Dedifferentiated amniotic fluid mesenchymal stem cell (primary cell): ENCODE data around the gene CCDC27.
A peak's percentile ranks its signal among the peaks of the same experiment; 100 is the strongest.

Source experiments
- DNase-seq: peaks from one replicate; pipeline ENCODE4 v3.0.0-alpha.2; 2016; ENCODE audit errors: extremely low spot score

The CCDC27 gene

DNA sequence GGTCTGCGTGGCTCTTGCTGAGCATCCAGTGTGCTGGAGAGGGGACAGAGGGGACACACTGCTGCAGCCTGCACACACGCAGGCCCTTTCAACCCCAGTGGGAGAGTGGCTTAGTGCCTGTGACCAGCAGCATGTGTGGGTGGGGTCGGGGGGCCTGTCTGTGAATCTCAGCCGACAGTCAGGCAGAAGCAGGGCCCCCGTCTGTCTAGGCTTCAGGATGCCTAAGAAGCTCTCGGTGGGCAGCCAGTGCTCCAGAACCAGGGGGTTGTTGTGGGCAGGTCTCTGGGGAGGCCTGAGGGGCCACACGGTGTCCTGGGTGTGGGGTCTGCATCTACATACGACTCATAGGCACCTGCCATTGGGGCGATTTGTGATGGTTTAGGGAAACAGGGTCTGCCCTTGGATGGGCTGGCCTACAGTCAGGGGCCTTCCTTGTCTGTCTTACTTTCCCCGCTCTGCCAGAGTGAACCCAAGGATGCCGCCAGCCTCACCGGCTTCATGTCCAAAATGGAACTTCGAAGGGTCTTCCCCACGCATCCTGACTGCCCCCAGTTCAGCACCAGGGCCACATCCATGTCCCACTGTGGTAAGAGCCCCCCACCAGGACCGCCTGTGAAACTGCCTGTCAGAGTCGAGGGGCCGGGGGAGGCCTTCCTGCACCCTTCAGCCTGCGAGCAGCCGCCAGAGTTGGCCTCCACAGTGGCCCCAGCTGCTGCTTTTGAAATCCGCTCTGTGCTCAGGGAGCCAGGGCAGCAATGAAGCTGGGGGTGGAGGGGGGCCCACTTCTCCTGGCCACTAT, 1.6 kb downstream of the CCDC27 start:
- DNase-seq = no peak

DNA sequence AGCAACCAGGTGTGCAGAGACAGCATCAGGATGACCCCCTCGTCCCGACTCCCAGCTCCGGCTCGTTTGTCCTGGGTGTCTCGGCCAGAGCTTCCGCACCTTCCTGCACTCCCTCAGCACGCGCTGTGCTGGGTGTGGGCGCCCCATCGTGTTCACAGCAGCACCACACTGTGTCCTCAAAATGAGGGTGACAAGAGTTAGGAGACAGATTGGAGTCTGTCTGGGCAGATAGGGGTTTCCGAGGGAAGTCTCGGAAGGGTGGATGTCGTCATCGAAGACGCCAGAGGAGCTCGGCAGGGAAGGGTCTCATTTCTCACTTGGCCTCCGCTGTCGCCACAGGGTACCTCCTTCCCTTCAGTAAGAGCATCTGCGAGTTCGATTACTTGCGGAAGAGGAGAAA, 4.1 kb downstream of the CCDC27 start:
- DNase-seq = no peak

DNA sequence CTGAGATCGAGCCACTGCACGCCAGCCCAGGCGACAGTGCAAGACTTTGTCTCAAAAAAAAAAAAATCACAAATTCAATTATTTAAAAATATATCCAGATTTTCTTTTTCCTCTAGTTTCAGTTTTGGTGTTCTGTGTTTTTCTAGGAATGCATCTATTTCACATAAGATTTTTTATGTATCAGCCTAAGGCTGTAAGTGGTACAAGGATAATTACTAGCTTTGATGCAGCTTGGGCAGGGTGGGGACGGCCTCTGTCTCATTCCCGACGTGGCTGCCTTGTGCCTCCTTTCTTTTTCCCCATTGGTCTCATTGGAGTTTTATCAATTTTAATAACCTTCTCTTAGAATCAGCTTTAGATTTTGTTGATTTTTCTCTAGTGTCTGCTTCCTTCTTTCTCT, 6.9 kb downstream of the CCDC27 start:
- no peak for DNase-seq

DNA sequence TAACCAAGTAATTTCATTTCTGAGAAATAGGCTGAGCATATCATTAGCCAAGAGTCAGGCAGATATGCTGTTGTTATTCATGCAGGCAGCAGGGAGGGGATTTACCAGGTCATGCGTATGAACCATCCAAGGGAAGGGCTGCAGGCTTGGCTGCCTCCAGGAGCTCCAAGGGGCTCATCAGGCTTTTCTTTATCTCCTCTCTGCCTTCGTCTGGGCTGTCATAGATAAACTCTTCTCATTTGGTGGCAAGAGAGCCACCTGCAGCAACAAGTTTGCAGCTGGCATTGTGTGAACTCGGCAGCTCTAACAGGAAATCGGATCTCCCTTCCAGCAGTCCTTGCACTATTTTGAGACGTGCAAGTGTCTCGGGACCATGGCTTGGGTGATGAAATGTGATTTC, 7.5 kb downstream of the CCDC27 start:
- DNase-seq = no peak

DNA sequence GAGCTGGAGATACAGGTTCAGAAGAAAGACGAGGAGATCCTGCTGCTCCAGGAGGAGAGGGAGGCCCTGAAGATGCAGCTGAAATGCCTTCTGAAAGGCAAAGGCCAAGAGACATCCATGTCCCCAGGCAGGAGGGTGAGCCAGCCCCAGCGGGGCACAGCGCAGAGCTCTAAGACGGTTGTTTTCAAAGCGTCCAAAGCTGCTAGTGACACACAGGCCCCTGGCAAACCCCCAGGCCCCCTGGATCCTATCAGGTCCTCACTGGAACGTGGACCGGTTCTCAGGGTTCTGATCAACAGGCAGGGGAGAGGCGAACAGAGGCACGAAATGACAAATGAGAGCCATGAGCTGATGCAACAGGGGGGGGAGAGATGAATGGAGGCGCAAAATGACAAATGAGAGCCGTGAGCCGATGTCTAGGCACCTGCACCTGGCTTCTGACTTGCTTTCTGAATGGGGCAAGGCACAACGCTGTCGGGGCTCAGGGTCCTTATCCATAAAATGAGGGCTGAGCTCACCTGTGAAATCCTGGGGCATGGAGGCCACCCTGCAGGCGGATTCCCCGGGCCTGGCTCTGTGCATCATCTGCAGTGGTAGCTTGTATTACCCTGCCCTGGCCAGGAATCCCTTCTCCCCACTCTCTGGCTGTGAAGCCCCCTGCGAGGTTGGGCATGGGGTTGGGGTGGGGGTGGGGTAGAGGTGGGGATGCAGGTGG, 9.2 kb downstream of the CCDC27 start:
- DNase-seq = no peak

DNA sequence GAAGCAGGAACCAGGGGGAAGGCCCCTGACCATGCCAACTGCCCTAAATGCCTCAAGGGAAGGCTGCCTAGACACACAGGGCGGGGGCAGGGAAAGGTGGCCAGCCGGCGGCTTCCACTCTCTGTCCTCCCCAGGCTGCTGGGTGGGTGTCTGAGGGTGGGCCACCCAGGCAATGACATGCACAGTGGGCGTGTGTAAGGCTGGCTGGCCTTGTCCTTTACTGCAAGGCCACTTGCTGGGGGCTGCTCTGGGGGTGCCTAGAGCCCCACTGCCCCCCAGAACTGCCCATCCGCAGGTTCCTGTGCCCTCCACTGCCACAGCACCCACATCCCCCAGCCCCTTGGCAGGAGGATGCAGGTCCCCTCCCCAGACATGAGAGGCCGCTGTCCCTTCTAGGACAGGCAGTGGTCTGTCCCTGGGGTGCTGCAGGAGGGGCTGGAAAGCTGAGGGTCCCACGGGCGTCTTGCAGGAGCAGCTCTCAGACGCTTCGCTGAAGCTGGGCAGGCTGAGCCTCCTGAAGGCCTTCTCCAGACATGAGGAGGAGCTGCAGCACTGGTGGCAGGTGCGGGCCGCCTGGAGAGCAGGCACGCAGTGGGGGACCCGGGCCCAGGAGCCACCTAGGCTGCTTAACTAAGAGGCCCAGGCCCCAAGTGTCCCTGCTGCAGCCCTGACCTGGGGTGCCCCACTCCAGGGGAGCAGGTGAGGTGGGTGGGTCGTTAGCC, 10.1 kb downstream of the CCDC27 start:
- no peak for DNase-seq

DNA sequence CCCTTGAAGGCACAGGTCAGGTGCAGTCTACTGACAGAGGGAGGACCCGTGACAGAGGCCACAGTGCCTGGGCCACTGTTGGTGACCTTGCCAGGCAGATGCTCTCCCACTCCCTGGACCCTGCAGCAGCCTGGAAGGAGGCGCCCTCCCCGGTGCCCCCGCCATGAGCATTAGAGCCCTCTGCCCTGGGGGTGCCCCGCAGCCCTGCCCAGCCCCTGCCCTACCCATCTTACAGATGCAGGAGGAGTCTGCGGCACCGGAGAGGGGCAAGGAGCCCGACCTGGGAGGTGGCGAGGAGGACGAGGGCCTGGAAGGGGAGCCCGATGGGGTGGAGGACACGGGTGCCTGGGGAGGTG, 10.6 kb downstream of the CCDC27 start:
- no peak for DNase-seq

DNA sequence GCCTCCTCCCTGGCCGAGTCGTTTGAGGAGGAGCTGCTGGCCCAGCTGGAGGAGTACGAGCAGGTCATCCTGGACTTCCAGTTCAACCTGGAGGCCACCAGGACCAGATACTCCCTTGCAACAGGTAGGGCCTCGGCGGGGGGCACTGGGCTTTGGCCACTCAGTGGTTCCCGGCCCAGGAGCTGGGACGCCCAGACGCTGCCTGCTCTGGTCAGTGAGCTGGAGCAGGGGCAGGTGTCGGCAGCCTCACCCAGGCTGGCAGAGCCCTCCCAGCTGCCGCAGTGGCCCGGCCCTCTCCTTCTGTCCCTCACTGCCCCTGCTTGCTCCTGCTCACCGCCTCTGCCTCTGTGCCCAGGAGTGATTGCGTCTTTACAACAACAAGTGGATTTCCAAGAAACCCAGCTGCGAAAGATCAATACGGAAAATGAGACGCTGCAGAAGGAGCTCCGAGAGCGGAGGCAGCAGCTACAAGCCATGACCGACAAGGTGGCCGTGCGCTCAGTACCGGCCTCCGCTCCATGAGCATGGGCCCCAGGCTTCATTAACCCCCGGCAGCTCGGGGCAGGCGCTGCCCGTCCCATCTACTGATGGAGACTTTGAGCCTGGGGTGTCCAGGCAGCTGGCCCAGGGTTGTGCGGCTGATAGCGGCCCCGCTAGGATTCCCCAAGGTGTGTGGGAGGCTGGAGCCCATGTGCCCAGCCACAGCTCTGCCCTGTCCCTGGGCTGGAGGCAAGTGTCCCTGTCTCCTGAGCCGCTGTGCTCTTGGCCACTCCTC, 11.3 kb downstream of the CCDC27 start:
- no peak for DNase-seq

DNA sequence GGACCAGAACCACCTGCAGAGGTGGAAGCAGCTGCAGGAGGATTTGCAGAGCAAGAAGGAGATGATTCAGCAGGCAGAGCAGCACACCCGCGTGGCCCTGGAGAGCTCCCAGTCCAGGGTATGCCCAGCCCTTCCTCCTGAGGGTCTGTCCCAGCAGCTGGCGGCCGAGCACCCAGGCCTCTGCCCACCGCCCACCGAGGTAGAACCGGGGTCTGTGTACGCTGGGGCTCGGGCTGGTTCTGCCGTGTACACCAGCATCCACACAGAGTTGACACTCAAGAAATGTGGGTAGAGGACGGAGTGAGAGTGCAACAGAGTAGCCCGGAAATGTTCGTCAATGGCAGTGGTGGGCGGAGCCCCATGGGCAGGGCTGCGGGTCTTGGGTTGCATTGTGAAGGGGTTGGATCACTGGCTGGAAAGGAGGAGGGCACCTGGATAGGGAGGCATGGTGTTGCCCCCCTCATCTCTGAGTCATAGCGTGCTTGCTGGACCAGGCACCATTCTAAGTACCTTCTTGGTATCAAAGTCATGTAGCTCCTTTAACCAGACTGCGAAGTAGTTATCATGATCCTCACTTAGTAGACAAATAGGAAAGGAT, 15.2 kb downstream of the CCDC27 start:
- DNase-seq = no peak

DNA sequence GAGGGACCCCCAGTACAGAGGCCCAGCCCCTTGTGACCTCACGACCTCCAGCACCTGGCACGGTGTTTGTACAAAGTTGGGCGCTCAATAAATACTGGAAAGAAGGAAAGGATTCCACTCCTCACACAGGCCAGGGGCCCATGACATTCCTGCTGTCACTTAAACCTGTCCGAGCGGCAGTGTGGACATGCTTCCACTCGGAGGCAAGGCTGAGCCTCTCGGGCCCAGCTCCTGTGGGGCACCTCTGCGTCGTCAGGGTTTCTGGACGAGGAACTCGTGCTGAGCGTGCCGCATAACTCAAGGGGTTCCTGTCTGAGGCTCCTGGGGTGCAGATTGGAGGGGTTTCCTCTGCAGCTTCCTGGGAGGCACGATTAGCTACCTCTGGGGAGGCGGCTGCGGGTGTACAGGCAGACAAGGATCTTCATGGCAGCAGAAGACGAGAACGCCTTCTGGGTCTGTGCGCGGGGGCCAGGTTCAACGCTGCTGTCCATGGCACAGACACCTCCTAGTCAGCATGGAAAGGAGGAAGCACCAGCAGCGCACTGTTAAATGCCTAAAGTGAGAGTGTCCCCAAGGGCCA, 16.7 kb downstream of the CCDC27 start:
- no peak for DNase-seq

DNA sequence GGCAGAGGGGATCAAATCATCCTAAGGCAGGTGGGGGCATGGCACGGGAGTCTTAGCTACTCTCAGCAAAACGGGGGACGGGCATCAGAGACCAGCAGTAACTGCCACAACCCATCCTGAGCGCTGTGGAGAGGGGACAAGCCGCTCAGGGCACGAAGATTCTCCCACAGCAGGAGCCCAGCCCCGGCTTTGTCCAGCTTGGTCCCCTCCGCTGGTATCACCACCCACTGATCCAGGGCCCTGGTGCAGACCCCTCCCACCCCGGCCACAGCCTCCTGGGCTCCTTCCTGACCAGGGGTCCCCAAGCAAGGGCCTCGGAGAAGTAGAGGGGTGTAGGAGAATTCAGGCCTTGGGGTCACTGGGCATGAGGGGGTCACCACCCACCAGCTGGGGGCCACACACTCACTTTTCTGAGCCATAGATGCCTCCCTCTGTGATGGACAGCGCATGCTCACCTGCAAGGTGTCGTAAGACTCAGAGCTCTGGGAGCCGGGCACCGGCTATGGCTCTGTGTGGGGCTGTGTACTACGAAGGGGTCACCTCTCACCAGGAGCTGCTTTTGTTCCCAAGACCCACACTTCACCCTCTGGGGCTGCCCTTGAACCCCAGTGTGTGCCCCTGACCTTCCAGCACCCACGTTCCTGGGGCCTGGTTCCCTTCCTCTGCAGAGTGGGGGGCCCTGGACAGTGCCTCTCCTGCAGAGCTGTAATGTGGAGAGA, 18.0 kb downstream of the CCDC27 start:
- no peak for DNase-seq

DNA sequence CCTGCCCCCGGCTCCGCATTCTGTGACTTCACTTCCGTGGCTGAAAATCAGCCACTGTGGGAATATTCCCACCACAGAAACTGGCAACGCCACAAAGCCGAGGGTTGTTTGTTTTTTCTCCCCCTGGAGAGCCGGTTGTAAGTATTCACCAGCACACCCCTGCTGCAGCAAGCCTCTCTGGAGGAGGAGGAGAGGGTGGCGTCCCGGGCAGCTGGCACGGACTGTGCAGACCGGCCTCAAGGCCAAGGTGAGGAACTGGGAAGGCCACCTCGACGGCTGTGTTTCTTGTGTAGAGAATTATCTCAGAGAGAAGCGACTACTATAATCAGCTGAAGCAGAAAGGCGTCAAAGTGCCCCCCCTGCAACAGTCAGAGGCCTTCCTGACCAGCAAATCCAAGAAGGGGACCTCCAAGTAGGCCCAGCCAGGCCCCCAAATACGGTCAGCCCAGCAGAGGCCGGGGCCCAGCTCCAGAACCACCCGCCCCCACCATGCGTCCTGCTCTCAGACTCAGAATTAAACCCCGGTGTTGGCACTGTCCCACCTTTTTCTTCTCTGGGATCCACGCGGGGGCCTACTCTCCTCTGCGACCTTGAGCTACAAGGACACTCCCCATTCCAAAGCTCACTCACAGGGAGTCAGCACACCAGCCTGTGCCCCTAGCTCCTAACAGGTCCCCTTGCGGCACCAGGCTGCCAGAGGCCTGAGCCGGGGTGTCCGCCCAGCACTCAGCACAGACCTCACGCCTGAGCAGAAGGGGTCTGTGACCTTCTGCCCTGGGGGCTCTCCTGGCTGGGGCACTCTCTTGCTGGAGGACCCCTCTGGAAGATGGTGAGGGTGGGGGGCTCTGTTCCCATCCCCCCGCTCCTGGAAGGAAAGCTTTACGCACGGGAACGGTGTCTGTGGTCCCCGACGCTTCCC, 19.1 kb downstream of the CCDC27 start:
- DNase-seq = no peak

DNA sequence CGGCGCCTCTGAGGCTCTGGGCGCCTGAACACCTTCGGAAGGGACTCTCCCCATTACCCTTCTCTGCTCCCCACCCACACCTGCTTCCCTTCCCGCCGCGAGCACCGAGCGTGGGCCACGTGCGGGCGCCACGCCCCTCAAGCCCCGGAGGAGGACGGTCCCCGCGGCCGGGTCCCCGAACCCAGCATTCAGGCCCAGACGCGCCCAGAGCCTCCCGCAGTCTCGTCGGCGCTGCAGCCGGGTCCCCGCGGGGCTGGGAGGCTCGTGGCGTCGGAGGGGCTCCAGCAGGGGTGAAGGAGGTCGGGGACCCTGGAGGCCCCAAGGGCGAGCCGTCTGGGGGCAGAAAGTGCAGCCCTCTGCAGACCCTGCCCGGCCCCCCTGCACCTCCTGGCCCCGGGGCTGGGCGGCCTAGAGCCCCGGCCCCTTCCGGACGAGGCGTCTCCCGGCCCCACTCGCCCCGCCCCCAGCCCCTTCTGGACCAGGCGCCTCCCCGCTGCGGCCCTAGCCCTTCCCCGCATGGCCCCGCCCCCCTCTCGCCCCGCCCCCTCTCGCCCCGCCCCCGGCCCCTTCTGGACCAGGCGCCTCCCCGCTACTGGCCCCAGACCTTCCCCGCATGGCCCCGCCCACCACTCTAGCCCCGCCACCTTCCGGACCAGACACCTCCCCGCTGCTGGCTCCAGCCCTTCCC, 19.9 kb downstream of the CCDC27 start:
- peak; percentile 14 for DNase-seq

DNA sequence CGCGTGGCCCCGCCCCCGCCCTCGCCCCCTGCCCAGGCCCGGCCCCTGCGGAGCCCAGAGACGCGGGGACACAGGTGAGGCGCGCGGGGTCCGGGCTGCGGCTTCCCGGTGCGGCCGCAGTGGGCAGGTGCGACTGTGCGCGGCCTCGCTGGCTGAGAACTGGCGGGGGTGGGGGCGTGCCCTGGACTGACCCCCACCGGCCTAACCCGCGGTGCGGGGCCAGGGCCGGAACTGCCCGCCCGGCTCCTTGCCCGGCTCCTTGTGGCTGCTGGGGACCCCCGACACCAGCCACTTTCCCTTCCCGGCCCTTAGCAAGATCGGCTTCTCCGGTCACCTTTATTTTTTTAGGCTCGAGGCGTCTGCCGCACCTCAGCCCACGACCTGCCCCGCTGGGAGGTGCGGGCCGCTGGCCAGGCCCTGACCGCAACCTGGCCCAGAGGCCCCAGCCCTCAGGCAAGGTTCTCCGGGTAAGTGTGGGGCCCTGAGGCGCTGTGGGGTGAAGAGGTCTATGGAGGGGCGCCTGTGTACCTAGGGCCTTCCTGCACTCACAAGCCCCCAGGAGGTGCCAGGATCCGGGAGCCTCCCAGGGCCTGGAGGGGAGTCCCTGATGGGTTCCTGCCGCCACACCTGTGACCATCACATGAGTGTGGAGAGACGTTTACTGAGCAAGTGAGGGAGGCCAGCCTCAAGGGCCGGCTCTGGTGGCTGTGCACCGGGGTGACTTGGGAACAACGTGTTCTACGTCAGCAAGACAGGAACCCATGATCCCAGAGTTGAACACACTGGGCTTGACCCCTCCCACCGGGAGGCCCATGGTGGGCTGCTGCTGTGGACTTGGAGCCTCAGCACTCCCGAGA, 20.7 kb downstream of the CCDC27 start, which contains the start of gene SMIM1:
Gene SMIM1, plus strand, starts transcription at position 35 of the 857 bp plus-strand sequence. CDS start 2,625 bp downstream, outside the sequence.
- no peak for DNase-seq

DNA sequence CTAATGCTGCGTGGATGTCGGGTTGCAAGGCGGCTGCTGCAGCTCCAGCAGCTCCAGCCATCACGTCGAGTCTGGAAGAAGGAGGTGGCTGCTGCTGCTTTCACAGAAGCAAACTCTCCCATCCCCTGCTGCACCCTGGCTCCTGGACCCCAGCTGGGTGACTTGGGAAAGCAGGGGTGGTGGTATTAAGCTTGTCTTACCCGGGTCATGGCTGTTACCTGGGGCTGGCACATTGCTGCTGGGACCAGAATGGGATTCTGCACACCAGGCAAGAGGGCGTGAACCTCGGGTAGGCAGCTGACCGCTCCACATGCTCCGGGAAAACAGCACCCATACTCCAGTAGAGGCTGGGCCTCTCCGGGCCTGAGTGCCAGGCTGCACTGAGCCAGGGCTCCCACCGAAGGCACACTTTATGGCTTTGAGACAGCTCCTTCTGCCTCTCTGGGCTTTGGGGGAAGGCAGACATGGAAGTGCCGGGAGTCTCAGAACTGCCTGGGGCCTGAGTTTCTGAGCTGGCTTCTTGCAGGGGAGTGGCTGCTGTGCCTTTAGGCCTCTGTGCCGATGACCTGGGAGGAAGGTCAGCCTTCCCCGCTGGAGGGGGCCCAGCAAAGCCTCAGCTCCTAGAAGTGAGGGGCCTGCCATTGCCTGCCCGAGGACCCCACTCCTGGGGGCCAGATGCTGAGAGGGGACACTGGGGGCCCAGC, 21.5 kb downstream of the CCDC27 start:
- no peak for DNase-seq

DNA sequence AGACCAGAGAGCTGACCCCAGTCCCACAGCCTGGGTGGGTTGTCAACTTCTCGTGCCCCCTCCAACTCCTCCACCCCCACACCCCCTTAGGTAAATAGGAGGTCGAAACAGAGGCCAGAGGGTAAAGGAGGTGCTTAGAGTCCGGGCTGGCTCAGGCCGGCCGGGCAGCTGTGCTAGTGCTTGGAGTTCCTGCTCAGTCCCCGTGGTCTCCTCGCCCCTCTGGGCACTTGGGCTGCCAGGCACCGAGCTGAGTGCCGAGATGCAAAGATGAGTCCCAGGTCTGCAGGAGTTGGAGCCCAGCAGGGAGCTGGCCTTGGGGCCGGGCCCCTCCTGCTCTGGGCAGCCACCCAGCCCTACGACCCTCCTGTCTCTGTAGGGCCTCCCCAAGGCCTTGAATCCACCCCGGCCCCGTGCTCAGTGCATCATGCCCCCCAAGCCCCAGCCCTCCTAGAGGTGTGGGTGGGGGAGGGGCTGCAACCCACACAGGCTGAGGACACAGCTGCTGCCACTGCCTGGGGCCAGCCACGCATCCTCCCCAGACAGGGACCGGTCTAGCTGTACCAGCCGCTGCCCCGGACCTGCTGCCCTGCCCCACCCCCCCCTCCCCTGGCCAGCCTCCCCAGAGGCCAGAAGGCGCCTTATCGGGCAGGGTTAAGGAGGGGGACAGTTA, 22.2 kb downstream of the CCDC27 start:
- DNase-seq = no peak
